Heart left ventricle (tissue), 16 donors: Measurements from ENCODE around the gene SOHLH1. TPM values are rescaled to one million over a fixed set of nuclear protein-coding genes. Genes with fewer than 3 reads are reported as not detected.
"Not testable (repeated sequence)": the region's sequence is repeated elsewhere in the genome, so short reads cannot be mapped to it uniquely, and the experiment has no call there.

Source experiments
- ATAC-seq, 4 donors: fragments of 200-7000 bp; cut with Tn5 transposase; one replicate each; pipeline ENCODE4 v1.9.1; 2020 to 2022; ENCODE audit warnings: moderate library complexity in 4 of 4, mild to moderate bottlenecking in 3 of 4, moderate number of reproducible peaks in 1 of 4
- DNase-seq, 5 donors: peaks; one replicate each; pipeline ENCODE4 v3.0.0-alpha.2; 2020
- H3K27ac ChIP-seq, 12 donors: fragments of 200-600 bp; sonication (generic) in 4 of 12; one replicate each; pipeline versions ENCODE4 v1.5.0 to v1.8.0; 2016 to 2022; ENCODE audit warnings: mild to moderate bottlenecking in 2 of 12
- H3K27me3 ChIP-seq, 9 donors: fragments of 200-600 bp; sonication (generic) in 2 of 9; one replicate each; pipeline versions ENCODE4 v1.5.1 to v1.8.0; 2016 to 2022; ENCODE audit warnings: mild to moderate bottlenecking in 3 of 9
- H3K36me3 ChIP-seq, 9 donors: fragments of 200-600 bp; sonication (generic) in 2 of 9; one replicate each; pipeline versions ENCODE4 v1.5.0 to v1.8.0; 2018 to 2022; ENCODE audit warnings: mild to moderate bottlenecking in 2 of 9
- H3K4me1 ChIP-seq, 12 donors: fragments of 200-600 bp; sonication (generic) in 4 of 12; one replicate each; pipeline versions ENCODE4 v1.5.0 to v1.8.0; 2016 to 2022; ENCODE audit warnings: mild to moderate bottlenecking in 3 of 12
- H3K4me3 ChIP-seq, 12 donors: fragments of 200-600 bp; sonication (generic) in 4 of 12; one replicate each; pipeline versions ENCODE4 v1.5.0 to v1.8.0; 2017 to 2022; ENCODE audit warnings: mild to moderate bottlenecking in 9 of 12, moderate library complexity in 4 of 12
- H3K9me3 ChIP-seq, 12 donors: fragments of 200-600 bp; sonication (generic) in 4 of 12; one replicate each; pipeline versions ENCODE4 v1.5.0 to v1.8.0; 2016 to 2022; ENCODE audit warnings: mild to moderate bottlenecking in 1 of 12
- POLR2A ChIP-seq, 2 donors: fragments of 450-650 bp; IDR thresholded peaks; one replicate each; pipeline ENCODE4 v1.6.1; 2017; ENCODE audit warnings: antibody characterized with exemption in 2 of 2, mild to moderate bottlenecking in 2 of 2, moderate library complexity in 2 of 2
- WGBS, 4 donors: extraction: QIAGEN DNeasy Blood & Tissue Kit in 2 of 4; methylation state at CpG; one replicate each; pipeline versions ENCODE4 v1.1.5 to v1.1.7; 2013 to 2018; 5-methylcytosine and 5-hydroxymethylcytosine counted together
- intact Hi-C, 10 donors: fragments of 100-400 bp; cut with DNase I; formaldehyde crosslinking; loops; one replicate each; pipeline versions ENCODE4 v1.11.1 to v1.14.2; 2022
- polyA plus RNA-seq, 2 donors: library from polyadenylated mRNA; stranded (reverse); fragments of 200-250 nt; gene quantifications; one replicate each; pipeline ENCODE4 v1.2.3, GENCODE V29; 2013
- total RNA-seq, 9 donors: library from RNA; depleted of rRNA in 2 of 9; stranded (reverse); fragments of >200 nt in 2 of 9; fragmentation: NEBNext Ultra II Directional in 3 of 9; extraction: Animal tissue kit (Norgen Biotek cat#: 25700) in 3 of 9; gene quantifications; one replicate each; pipeline versions ENCODE4 v1.1.0 to v1.2.4, GENCODE V29; 2016 to 2023
- TF ChIP-seq, protein P1 (sequence below), 12 donors: fragments of 200-600 bp; sonication (generic) in 4 of 12; IDR thresholded peaks; one replicate each; pipeline versions ENCODE4 v1.5.0 to v1.8.0; 2018 to 2022; ENCODE audit warnings: antibody characterized with exemption in 12 of 12, mild to moderate bottlenecking in 5 of 12
- donor health status: ischemic (EF 13 %, LVEDD 7.1; RV severe dilation, severe dysfunction).
- donor health status: healthy with polysubstance abuse.
- donor health status: DM: no; HTN: yes; CAD: no.
- donor health status: DM: no; HTN: no; CAD: no.
- donor health status: ischemic (EF 25% LVEDD 6.9; RV normal size, moderate dysfunction).
- donor health status: ischemic (EF 25% LVEDD 5.7; RV mildly dilated, moderate dysfunction).
- donor health status: healthy.
- donor health status: DM: yes; HTN: yes; CAD: no.
- donor health status: ischemic (EF 35%, LVEDD 5.7; RV mildly dilated, moderate dysfunction).
- donor health status: nonischemic (EF 11% LVEDD 7.7; RV severe dilation, severe dysfunction).
- donor health status: DM: yes; HTN: yes; CAD: no.
- donor health status: PGD.
- donor health status: ischemic (EF 29% LVEDD 5.4; RV normal size, mild dysfunction).
- donor health status: nonischemic (EF 23%, LVEDD 6.1; RV moderate dilation, normal function).

The SOHLH1 gene
- total and polyA plus RNA-seq, 11 donors = not detected

DNA sequence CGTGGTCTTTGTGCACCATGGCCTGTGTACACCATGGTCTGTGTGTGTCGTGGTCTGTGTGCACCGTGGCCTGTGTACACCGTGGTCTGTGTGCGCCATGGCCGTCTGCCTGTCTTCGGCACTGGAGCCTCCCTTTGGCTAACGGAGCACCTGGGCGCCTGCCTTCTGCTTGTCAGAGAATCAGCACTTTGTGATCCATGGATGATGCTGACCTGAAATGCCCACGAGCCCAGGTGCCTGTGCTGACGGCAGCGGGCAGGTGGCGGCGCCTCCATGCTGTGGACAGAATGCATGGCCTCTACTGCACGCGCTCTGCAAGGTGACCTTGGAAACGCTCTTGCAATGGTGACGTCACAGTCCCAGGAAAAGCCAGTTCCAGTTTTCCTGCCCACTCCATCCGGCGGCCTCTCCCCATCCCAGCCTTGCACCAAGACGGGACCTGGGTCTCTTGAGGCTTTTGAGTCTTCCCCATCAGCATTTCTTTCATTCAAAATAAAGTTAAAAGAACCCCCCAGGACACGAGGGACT lies 21.6 kb downstream of the SOHLH1 start:
- Histone ChIP-seq H3K4me3 (no peak overlapping the region), H3K36me3 (no peaks in the 10 kb centered on the region), H3K4me1 (no peaks in the 10 kb centered on the region), H3K27ac (no peak overlapping the region), H3K9me3 (no peaks in the 10 kb centered on the region), H3K27me3 (peaks cover 0 to 7% (median 0%) of the 10 kb centered on the region in 9 donors)
- no peak for DNase-seq
- WGBS, 4 donors = 79 to 81% (median 80%) methylated on average over 22 of the region's 22 CpGs
- ATAC-seq = peak in 1 of 4 donors; percentile 27
- intact Hi-C loops = no loop called here
- TF ChIP-seq POLR2A (IDR thresholded peaks at IDR 0.05) = no peak
- TF ChIP-seq, protein P1, sequence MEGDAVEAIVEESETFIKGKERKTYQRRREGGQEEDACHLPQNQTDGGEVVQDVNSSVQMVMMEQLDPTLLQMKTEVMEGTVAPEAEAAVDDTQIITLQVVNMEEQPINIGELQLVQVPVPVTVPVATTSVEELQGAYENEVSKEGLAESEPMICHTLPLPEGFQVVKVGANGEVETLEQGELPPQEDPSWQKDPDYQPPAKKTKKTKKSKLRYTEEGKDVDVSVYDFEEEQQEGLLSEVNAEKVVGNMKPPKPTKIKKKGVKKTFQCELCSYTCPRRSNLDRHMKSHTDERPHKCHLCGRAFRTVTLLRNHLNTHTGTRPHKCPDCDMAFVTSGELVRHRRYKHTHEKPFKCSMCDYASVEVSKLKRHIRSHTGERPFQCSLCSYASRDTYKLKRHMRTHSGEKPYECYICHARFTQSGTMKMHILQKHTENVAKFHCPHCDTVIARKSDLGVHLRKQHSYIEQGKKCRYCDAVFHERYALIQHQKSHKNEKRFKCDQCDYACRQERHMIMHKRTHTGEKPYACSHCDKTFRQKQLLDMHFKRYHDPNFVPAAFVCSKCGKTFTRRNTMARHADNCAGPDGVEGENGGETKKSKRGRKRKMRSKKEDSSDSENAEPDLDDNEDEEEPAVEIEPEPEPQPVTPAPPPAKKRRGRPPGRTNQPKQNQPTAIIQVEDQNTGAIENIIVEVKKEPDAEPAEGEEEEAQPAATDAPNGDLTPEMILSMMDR (IDR thresholded peaks at IDR 0.05) = no peak

DNA sequence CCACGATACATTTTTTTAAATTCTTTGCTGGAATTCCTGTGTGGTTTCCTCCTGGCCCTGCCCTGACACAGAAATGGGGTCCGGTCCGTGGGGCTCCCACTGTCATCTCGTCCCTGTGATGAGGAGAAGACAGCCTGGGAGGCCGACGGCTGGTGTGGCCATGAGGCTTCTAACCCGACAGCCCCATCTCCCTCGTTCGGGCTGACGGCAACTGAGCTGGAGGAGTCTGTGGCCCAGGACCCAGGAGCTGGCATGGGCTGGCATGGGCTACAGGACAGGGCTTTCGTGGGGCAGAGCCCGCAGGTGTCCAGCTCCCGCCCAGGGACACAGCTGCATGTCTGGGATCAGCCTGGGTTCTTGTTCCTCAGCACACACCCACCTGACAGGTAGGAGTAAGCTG lies 22.4 kb downstream of the SOHLH1 start:
- Histone ChIP-seq H3K27ac (no peak overlapping the region), H3K27me3 (peaks cover 0 to 9% (median 0%) of the 10 kb centered on the region in 9 donors), H3K4me1 (no peaks in the 10 kb centered on the region), H3K36me3 (no peaks in the 10 kb centered on the region), H3K4me3 (no peak overlapping the region), H3K9me3 (no peaks in the 10 kb centered on the region)
- DNase-seq = no peak
- intact Hi-C loops = no loop called here
- WGBS, 4 donors = 87 to 90% (median 89%) methylated on average over 10 to 13 of the region's 13 CpGs
- no peak for TF ChIP-seq POLR2A (IDR thresholded peaks at IDR 0.05)
- TF ChIP-seq, protein P1 (IDR thresholded peaks at IDR 0.05) = no peak
- ATAC-seq = no peak

DNA sequence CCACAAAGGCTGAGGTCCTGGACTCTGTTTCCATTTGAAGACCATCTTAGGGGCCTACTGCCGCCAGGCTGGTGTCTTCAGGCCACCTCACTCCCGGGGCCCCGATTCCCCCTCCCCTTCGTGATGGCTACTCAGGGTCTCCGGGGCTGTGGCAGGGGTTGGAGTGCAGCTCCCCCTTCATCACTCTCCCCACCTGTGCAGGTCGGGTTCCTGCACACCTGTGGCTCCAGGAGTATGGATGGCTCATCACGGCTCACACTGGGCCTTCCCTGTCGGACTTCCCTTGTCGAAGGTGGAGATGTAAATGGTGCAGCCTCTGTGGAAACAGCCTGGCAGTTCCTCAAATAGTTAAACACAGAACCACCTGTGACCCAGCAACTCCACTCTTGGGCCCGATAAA lies 24.3 kb downstream of the SOHLH1 start:
- WGBS, 4 donors = 69 to 80% (median 78%) methylated on average over 8 to 10 of the region's 10 CpGs
- intact Hi-C loops = no loop called here
- Histone ChIP-seq H3K9me3 (no peaks in the 10 kb centered on the region), H3K4me3 (no peak overlapping the region), H3K36me3 (no peaks in the 10 kb centered on the region), H3K27me3 (peaks cover 0 to 11% (median 0%) of the 10 kb centered on the region in 9 donors), H3K4me1 (no peaks in the 10 kb centered on the region), H3K27ac (no peak overlapping the region)
- peak in 1 of 5 donors; percentile 23 for DNase-seq
- no peak for ATAC-seq
- TF ChIP-seq, protein P1 (IDR thresholded peaks at IDR 0.05) = no peak
- TF ChIP-seq POLR2A (IDR thresholded peaks at IDR 0.05) = no peak

DNA sequence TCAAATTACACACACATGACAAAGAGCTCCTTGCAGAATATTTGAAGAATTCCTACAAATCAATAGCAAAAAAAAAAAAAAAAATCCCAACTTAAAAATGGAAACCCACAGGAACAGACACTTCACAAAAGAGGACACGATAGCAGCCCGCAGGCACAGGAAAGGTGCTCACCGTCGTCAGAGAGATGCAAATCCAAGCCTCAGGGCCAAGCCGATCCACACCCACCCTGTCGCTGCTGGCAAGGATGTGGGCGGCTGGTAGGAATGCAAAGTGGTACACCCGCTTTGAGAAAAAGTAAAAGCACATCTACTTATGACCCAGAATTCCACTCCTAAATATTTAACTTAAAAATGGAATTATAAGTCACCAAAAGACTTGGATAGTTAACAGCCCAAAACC lies 25.3 kb downstream of the SOHLH1 start:
- Histone ChIP-seq H3K36me3 (no peaks in the 10 kb centered on the region), H3K27ac (no peak overlapping the region), H3K27me3 (peaks cover 0 to 11% (median 0%) of the 10 kb centered on the region in 9 donors), H3K4me3 (no peak overlapping the region), H3K9me3 (no peaks in the 10 kb centered on the region), H3K4me1 (no peaks in the 10 kb centered on the region)
- intact Hi-C loops = no loop called here
- ATAC-seq (no peak), DNase-seq (peak in 1 of 5 donors; percentile 11)
- 75 to 86% (median 84%) methylated on average over 8 of the region's 8 CpGs for WGBS, 4 donors
- no peak for TF ChIP-seq POLR2A (IDR thresholded peaks at IDR 0.05)
- TF ChIP-seq, protein P1 (IDR thresholded peaks at IDR 0.05) = no peak

DNA sequence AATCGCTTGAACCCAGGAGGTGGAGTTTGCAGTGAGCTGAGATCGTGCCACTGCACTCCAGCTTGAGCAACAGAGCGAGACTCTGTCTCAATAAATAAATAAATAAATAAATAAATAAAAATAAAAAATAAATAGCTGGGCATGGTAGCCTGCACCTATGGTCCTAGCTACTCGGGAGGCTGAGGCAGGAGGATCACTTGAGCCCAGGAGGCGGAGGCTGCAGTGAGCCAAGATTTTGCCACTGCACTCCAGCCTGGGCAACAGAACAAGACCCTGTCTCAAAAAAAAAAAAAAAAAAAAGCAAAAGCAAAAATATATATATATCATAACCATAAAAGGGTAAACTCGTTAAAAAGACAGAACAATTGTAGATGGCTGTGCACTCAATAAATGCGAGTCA lies 26.5 kb downstream of the SOHLH1 start:
- intact Hi-C loops, H3K4me3 ChIP-seq, H3K9me3 ChIP-seq, H3K4me1 ChIP-seq, H3K36me3 ChIP-seq, ATAC-seq, H3K27ac ChIP-seq: not testable (repeated sequence)
- 87 to 93% (median 90%) methylated on average over 7 of the region's 7 CpGs for WGBS, 4 donors
- peak in 2 of 5 donors; percentile 2 to 5 for DNase-seq
- H3K27me3 ChIP-seq = peaks cover 0 to 11% (median 0%) of the 10 kb centered on the region in 9 donors
